ENCODE results near the gene KIAA0513. TPM values are rescaled to one million over a fixed set of nuclear protein-coding genes. Genes with fewer than 3 reads are reported as not detected.

Gene KIAA0513
- total and polyA plus RNA-seq, 10 donors: 1.7 to 30.0 (median 21.9) TPM

DNA sequence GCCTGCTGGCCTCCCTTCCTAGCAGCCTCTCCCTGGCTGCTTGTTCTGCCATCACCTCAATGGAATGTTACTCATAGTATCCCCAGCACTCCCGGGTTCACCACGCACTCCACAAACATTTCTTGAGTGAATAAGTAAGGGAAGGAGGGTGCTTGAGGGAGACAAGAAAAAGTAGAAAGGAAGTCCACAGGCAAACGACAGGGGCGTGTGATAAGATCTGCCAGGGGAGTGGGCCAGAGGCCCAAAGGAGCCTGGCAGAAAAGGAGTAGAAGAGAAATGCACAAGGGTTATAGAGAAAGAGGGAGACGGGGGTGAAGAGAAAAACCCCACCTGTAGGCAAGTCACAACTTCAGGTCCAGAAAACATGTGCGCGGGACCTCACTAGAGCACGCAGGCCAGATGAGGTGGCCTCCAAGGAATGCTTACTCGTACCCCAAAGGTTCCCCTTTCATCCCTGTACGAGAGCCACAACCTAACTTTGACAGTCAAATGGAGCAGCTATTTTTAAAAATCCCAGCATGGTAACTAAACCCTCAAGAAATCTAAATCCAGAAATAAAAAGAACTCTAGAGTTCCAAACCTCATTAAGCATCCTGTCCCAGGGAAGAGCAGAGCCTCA, 22.9 kb upstream of the KIAA0513 start:
- Histone ChIP-seq H3K9me3 (no peaks in the 10 kb centered on the region), H3K27me3 (replicated peaks in 1 of 7) (no peaks in the 10 kb centered on the region), H3K27ac (peak overlapping the region in 6 of 8 donors; percentile 14 to 85 (median 68)), H3K4me3 (no peak overlapping the region), H3K4me1 (peaks cover 13 to 100% (median 80%) of the 10 kb centered on the region in 6 donors), H3K36me3 (peaks cover 0 to 40% (median 2%) of the 10 kb centered on the region in 6 donors)
- intact Hi-C loops (cut with DNase I; ENCODE audit: low total_unique reads): no loop called here
- TF ChIP-seq, protein P1, sequence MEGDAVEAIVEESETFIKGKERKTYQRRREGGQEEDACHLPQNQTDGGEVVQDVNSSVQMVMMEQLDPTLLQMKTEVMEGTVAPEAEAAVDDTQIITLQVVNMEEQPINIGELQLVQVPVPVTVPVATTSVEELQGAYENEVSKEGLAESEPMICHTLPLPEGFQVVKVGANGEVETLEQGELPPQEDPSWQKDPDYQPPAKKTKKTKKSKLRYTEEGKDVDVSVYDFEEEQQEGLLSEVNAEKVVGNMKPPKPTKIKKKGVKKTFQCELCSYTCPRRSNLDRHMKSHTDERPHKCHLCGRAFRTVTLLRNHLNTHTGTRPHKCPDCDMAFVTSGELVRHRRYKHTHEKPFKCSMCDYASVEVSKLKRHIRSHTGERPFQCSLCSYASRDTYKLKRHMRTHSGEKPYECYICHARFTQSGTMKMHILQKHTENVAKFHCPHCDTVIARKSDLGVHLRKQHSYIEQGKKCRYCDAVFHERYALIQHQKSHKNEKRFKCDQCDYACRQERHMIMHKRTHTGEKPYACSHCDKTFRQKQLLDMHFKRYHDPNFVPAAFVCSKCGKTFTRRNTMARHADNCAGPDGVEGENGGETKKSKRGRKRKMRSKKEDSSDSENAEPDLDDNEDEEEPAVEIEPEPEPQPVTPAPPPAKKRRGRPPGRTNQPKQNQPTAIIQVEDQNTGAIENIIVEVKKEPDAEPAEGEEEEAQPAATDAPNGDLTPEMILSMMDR (IDR thresholded peaks at IDR 0.05 in 8 of 11, conservative IDR thresholded peaks at IDR 0.05 in 3 of 11): no peak
- 64 to 76% (median 72%) methylated on average over 10 of the region's 10 CpGs for WGBS, 5 donors
- DNase-seq: no peak

- Histone ChIP-seq H3K27me3 (replicated peaks in 1 of 7) (no peaks in the 10 kb centered on the region), H3K36me3 (peaks cover 0 to 32% (median 2%) of the 10 kb centered on the region in 6 donors), H3K9me3 (no peaks in the 10 kb centered on the region), H3K4me1 (peaks cover 19 to 100% (median 85%) of the 10 kb centered on the region in 6 donors), H3K4me3 (no peak overlapping the region), H3K27ac (peak overlapping the region in 5 of 8 donors; percentile 36 to 85 (median 68))
- TF ChIP-seq POLR2AphosphoS5 (IDR thresholded peaks at IDR 0.05): no peak
- TF ChIP-seq POLR2A (IDR thresholded peaks at IDR 0.05): no peak
- TF ChIP-seq, protein P1 (IDR thresholded peaks at IDR 0.05 in 8 of 11, conservative IDR thresholded peaks at IDR 0.05 in 3 of 11): no peak
- 75 to 90% (median 78%) methylated on average over 11 of the region's 11 CpGs for WGBS, 5 donors
- intact Hi-C loops (cut with DNase I; ENCODE audit: low total_unique reads): no loop called here
- no peak for DNase-seq
Measured at GRCh38 chr16:85005285-85006069, 22.1 kb upstream of the KIAA0513 start.

- 90 to 95% (median 91%) methylated on average over 7 of the region's 7 CpGs for WGBS, 5 donors
- TF ChIP-seq POLR2AphosphoS5 (IDR thresholded peaks at IDR 0.05): no peak
- no peak for TF ChIP-seq POLR2A (IDR thresholded peaks at IDR 0.05)
- TF ChIP-seq, protein P1 (IDR thresholded peaks at IDR 0.05 in 8 of 11, conservative IDR thresholded peaks at IDR 0.05 in 3 of 11): no peak
- intact Hi-C loops (cut with DNase I; ENCODE audit: low total_unique reads): no loop called here
- no peak overlapping the region for H3K4me3 ChIP-seq
- no peaks in the 10 kb centered on the region for H3K27me3 ChIP-seq (replicated peaks in 1 of 7)
- DNase-seq: no peak
- H3K4me1 ChIP-seq: peaks cover 22 to 94% (median 81%) of the 10 kb centered on the region in 6 donors
- no peak overlapping the region for H3K27ac ChIP-seq
- peaks cover 0 to 24% (median 2%) of the 10 kb centered on the region in 6 donors for H3K36me3 ChIP-seq
- no peaks in the 10 kb centered on the region for H3K9me3 ChIP-seq
Measured at GRCh38 chr16:85006639-85007038, 21.0 kb upstream of the KIAA0513 start.

Measured in spleen (tissue), 11 donors.